Mesendoderm (in vitro differentiated cells): ENCODE data around the gene HPS3.

Experiments used
- DNase-seq: peaks from one replicate; pipeline ENCODE4 v3.0.0; 2013
- H2AK5ac ChIP-seq: 2 replicates; pipeline ENCODE4 v1.6.1; 2013; ENCODE audit warnings: low read length, inconsistent platforms
- H2BK120ac ChIP-seq: 2 replicates; pipeline ENCODE4 v1.6.1; 2013; ENCODE audit warnings: low read depth, mild to moderate bottlenecking, low read length, moderate library complexity, mixed read lengths
- H2BK15ac ChIP-seq: replicated peaks from 2 replicates; pipeline ENCODE4 v1.6.1; 2013; ENCODE audit warnings: low read depth, mild to moderate bottlenecking, moderate library complexity
- H2BK5ac ChIP-seq: 2 replicates; pipeline ENCODE4 v1.6.1; 2013; ENCODE audit warnings: low read length, inconsistent platforms
- H3K18ac ChIP-seq: 2 replicates; pipeline ENCODE4 v1.6.1; 2013; ENCODE audit warnings: mild to moderate bottlenecking, low read length, mixed read lengths
- H3K23ac ChIP-seq: one replicate; pipeline ENCODE4 v1.6.1; 2013; ENCODE audit warnings: low read length
- H3K27ac ChIP-seq: 2 replicates; pipeline ENCODE4 v1.5.1; 2013; ENCODE audit warnings: low read depth, mild to moderate bottlenecking, inconsistent platforms, low read length, moderate library complexity
- H3K27me3 ChIP-seq: 2 replicates; pipeline ENCODE4 v1.6.1; 2013; ENCODE audit warnings: low read length, control low read depth, mild to moderate bottlenecking, inconsistent platforms; ENCODE audit not compliant: insufficient read depth, poor library complexity
- H3K36me3 ChIP-seq: 2 replicates; pipeline ENCODE4 v1.6.1; 2013; ENCODE audit warnings: low read length, inconsistent platforms; ENCODE audit not compliant: control insufficient read depth, insufficient read depth
- H3K4ac ChIP-seq: one replicate; pipeline ENCODE4 v1.6.1; 2013; ENCODE audit warnings: low read depth, mild to moderate bottlenecking, low read length, moderate library complexity
- H3K4me1 ChIP-seq: 2 replicates; pipeline ENCODE4 v1.6.1; 2013; ENCODE audit warnings: low read depth, low read length, inconsistent platforms; ENCODE audit not compliant: control insufficient read depth
- H3K4me2 ChIP-seq: 2 replicates; pipeline ENCODE4 v1.6.1; 2013; ENCODE audit warnings: low read length
- H3K4me3 ChIP-seq: 2 replicates; pipeline ENCODE4 v1.5.1; 2013; ENCODE audit warnings: mild to moderate bottlenecking, low read length
- H3K56ac ChIP-seq: one replicate; pipeline ENCODE4 v1.6.1; 2013; ENCODE audit warnings: low read length
- H3K79me1 ChIP-seq: 2 replicates; pipeline ENCODE4 v1.6.1; 2013; ENCODE audit warnings: low read length, inconsistent platforms
- H3K79me2 ChIP-seq: 2 replicates; pipeline ENCODE4 v1.6.1; 2013; ENCODE audit warnings: mild to moderate bottlenecking, low read length; ENCODE audit not compliant: control insufficient read depth, insufficient read depth
- H3K9ac ChIP-seq: 2 replicates; pipeline ENCODE4 v1.6.1; 2013; ENCODE audit warnings: low read length, inconsistent platforms
- H4K5ac ChIP-seq: one replicate; pipeline ENCODE4 v1.6.1; 2013; ENCODE audit warnings: low read length
- H4K8ac ChIP-seq: one replicate; pipeline ENCODE4 v1.6.1; 2013; ENCODE audit warnings: low read depth, mild to moderate bottlenecking, control low read depth, low read length, moderate library complexity
- whole genome bisulfite sequencing: extraction: QIAGEN DNeasy Blood & Tissue Kit; methylation state at CpG from one replicate; pipeline ENCODE4 v1.1.7; 2013; ENCODE audit warnings: low lambda C conversion rate, missing lambda C conversion rate; ENCODE audit not compliant: insufficient coverage; ENCODE audit errors: extremely low coverage; 5-methylcytosine and 5-hydroxymethylcytosine counted together

Gene HPS3

DNA sequence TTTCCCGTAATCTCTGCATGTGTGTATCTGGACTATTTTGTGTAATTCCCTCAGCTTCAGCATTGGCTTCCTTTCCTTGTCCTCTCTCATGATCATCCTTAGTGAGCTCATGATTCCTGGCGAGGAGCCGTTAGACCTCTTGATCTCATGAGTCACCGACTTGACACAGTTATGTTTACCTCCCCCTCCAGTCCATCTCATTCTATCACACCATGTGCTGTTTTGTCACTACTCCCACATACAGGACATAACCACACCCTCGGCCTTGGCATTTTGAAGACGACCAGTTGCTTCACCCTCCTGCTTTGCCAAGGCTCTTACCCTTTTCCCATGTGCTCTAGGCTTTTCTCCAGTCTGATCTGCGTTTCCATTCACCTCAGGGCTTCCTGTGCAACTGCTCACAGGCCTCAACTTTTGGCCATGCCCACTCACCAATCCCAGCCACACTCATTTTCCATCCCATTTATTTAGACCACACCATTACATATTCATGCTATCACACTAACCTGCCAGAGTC is 50.7 kb downstream of the HPS3 start:
- no peak for DNase-seq
- H3K4ac ChIP-seq, result no peak overlapping the region
- no peak overlapping the region for H3K9ac ChIP-seq
- no peaks in the 10 kb centered on the region for H3K36me3 ChIP-seq
- H3K27ac ChIP-seq, result no peak overlapping the region
- no peak overlapping the region for H2BK120ac ChIP-seq
- no peaks in the 10 kb centered on the region for H3K79me1 ChIP-seq
- H2BK5ac ChIP-seq, result no peak overlapping the region
- H3K18ac ChIP-seq, result no peak overlapping the region
- H3K56ac ChIP-seq, result no peak overlapping the region
- WGBS, result no CpG with 5 or more reads among the region's 7 CpGs
- no peak overlapping the region for H2AK5ac ChIP-seq
- H3K4me3 ChIP-seq, result no peak overlapping the region
- no peak overlapping the region for H2BK15ac ChIP-seq
- no peaks in the 10 kb centered on the region for H3K79me2 ChIP-seq
- H3K27me3 ChIP-seq, result no peaks in the 10 kb centered on the region
- H3K4me1 ChIP-seq, result no peaks in the 10 kb centered on the region
- no peak overlapping the region for H3K4me2 ChIP-seq
- H3K23ac ChIP-seq, result no peak overlapping the region
- H4K8ac ChIP-seq, result no peak overlapping the region
- H4K5ac ChIP-seq, result no peak overlapping the region

DNA sequence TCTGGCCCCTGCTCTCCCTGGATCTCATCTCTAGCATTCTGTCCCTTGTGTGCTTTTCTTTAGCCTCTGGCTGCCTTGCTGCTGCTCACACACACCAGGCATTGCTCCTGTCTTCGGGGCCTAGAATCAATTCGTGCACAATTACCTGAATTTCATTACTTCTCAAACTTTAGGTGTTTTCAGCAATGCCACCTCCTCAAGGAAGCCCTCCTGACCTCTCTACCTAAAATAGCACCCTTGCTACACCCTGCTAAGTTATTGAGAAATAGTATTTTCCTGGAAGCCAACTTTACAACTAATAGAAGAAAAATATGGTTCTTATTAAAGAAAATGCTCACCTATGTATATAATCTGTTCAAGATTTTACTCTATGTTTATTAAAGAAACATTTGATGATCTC is 51.7 kb downstream of the HPS3 start:
- H2BK15ac ChIP-seq, result no peak overlapping the region
- H3K4me3 ChIP-seq, result no peak overlapping the region
- peaks cover 1% of the 10 kb centered on the region for H3K4me1 ChIP-seq
- H3K79me2 ChIP-seq, result no peaks in the 10 kb centered on the region
- no peak overlapping the region for H3K56ac ChIP-seq
- WGBS, result no CpG with 5 or more reads among the region's 2 CpGs
- no peak overlapping the region for H3K18ac ChIP-seq
- no peak overlapping the region for H3K23ac ChIP-seq
- no peak overlapping the region for H2BK120ac ChIP-seq
- no peaks in the 10 kb centered on the region for H3K79me1 ChIP-seq
- H4K8ac ChIP-seq, result no peak overlapping the region
- no peak for DNase-seq
- H3K27me3 ChIP-seq, result no peaks in the 10 kb centered on the region
- H3K36me3 ChIP-seq, result no peaks in the 10 kb centered on the region
- H2BK5ac ChIP-seq, result no peak overlapping the region
- H3K27ac ChIP-seq, result no peak overlapping the region
- H4K5ac ChIP-seq, result no peak overlapping the region
- H3K9ac ChIP-seq, result no peak overlapping the region
- H3K4ac ChIP-seq, result no peak overlapping the region
- no peak overlapping the region for H2AK5ac ChIP-seq
- no peak overlapping the region for H3K4me2 ChIP-seq

DNA sequence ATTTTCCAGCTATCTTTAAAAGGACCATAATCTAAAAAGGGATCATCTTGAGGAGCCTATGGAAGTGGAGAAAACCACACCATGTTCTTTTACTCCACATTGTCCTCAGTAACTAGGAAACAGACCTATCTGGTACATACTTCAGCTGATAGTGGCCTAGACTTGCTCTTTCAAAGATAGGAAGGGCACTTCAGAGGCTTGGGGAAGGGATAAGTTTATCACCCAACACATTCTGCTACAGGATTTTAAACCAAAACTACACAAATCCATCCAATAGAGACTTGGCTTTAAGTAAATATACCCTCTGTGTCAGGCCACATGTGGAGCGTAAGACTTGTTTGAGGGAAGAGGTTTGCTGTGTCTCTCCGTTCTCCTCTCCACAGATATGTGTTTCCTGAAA is 56.8 kb downstream of the HPS3 start:
- H3K36me3 ChIP-seq, result no peaks in the 10 kb centered on the region
- H2BK5ac ChIP-seq, result no peak overlapping the region
- peaks cover 1% of the 10 kb centered on the region for H3K4me1 ChIP-seq
- no CpG with 5 or more reads among the region's 2 CpGs for WGBS
- H2BK15ac ChIP-seq, result no peak overlapping the region
- H3K27ac ChIP-seq, result no peak overlapping the region
- H3K4me2 ChIP-seq, result no peak overlapping the region
- H3K4me3 ChIP-seq, result no peak overlapping the region
- H4K5ac ChIP-seq, result no peak overlapping the region
- H2AK5ac ChIP-seq, result no peak overlapping the region
- H2BK120ac ChIP-seq, result no peak overlapping the region
- H3K9ac ChIP-seq, result no peak overlapping the region
- H3K27me3 ChIP-seq, result peaks cover 2% of the 10 kb centered on the region
- DNase-seq, result peak; percentile 67
- H3K56ac ChIP-seq, result no peak overlapping the region
- no peak overlapping the region for H4K8ac ChIP-seq
- no peak overlapping the region for H3K4ac ChIP-seq
- no peaks in the 10 kb centered on the region for H3K79me1 ChIP-seq
- no peak overlapping the region for H3K23ac ChIP-seq
- H3K18ac ChIP-seq, result peak overlapping the region; percentile 45
- no peaks in the 10 kb centered on the region for H3K79me2 ChIP-seq

- H3K27ac ChIP-seq, result no peak overlapping the region
- WGBS, result no CpG with 5 or more reads among the region's 3 CpGs
- H2BK5ac ChIP-seq, result no peak overlapping the region
- no peak overlapping the region for H4K8ac ChIP-seq
- H3K23ac ChIP-seq, result no peak overlapping the region
- H3K36me3 ChIP-seq, result no peaks in the 10 kb centered on the region
- H3K56ac ChIP-seq, result no peak overlapping the region
- DNase-seq, result no peak
- H3K9ac ChIP-seq, result no peak overlapping the region
- H2AK5ac ChIP-seq, result no peak overlapping the region
- peaks cover 1% of the 10 kb centered on the region for H3K4me1 ChIP-seq
- H2BK15ac ChIP-seq, result no peak overlapping the region
- H3K79me1 ChIP-seq, result no peaks in the 10 kb centered on the region
- no peak overlapping the region for H2BK120ac ChIP-seq
- H3K4me3 ChIP-seq, result no peak overlapping the region
- no peak overlapping the region for H3K4ac ChIP-seq
- H3K4me2 ChIP-seq, result no peak overlapping the region
- peak overlapping the region; percentile 45 for H3K18ac ChIP-seq
- no peak overlapping the region for H4K5ac ChIP-seq
- H3K27me3 ChIP-seq, result peaks cover 2% of the 10 kb centered on the region
- H3K79me2 ChIP-seq, result no peaks in the 10 kb centered on the region
Observed at GRCh38 chr3:149186721-149187120, 57.3 kb downstream of the HPS3 start.

DNA sequence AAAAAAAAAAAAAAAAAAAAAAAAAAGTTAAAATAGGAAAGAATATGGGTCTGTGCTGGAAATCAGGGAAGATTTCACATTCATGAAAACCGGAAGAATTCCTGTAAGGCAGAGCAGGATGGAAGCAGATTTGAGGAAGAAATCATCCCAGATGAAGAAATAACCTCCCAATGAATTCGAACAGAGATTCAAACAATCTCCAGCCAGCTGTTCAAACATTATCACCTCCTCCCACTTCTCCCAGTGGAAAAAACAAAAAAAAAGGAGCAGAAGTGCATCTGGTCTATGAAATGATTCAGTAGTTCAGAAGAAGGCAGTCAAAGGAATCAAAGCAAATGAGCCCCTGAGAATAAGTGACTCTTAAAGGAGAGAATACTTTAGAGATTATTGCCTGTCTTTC is 59.1 kb downstream of the HPS3 start:
- Histone ChIP-seq H3K36me3 (no peaks in the 10 kb centered on the region), H3K4me3 (no peak overlapping the region), H2BK15ac (no peak overlapping the region), H3K27me3 (peaks cover 2% of the 10 kb centered on the region), H3K18ac (no peak overlapping the region), H2AK5ac (no peak overlapping the region), H3K56ac (no peak overlapping the region), H2BK120ac (no peak overlapping the region), H3K79me2 (no peaks in the 10 kb centered on the region), H3K4me1 (peaks cover 1% of the 10 kb centered on the region), H3K23ac (no peak overlapping the region), H4K8ac (no peak overlapping the region), H4K5ac (no peak overlapping the region), H3K4me2 (no peak overlapping the region), H3K4ac (no peak overlapping the region), H3K27ac (no peak overlapping the region), H2BK5ac (no peak overlapping the region), H3K79me1 (no peaks in the 10 kb centered on the region), H3K9ac (no peak overlapping the region)
- DNase-seq, result no peak
- no CpG with 5 or more reads among the region's 2 CpGs for WGBS

- H2BK15ac ChIP-seq, result no peak overlapping the region
- DNase-seq, result no peak
- H3K4me1 ChIP-seq, result peaks cover 7% of the 10 kb centered on the region
- no peak overlapping the region for H2BK120ac ChIP-seq
- H3K23ac ChIP-seq, result no peak overlapping the region
- no peak overlapping the region for H3K18ac ChIP-seq
- H4K8ac ChIP-seq, result no peak overlapping the region
- no peak overlapping the region for H4K5ac ChIP-seq
- H3K4ac ChIP-seq, result no peak overlapping the region
- WGBS, result no CpG with 5 or more reads among the region's 1 CpG
- no peaks in the 10 kb centered on the region for H3K36me3 ChIP-seq
- no peak overlapping the region for H3K56ac ChIP-seq
- H2BK5ac ChIP-seq, result no peak overlapping the region
- H3K4me2 ChIP-seq, result no peak overlapping the region
- H3K9ac ChIP-seq, result no peak overlapping the region
- no peak overlapping the region for H2AK5ac ChIP-seq
- no peak overlapping the region for H3K27ac ChIP-seq
- no peaks in the 10 kb centered on the region for H3K79me1 ChIP-seq
- no peaks in the 10 kb centered on the region for H3K27me3 ChIP-seq
- no peaks in the 10 kb centered on the region for H3K79me2 ChIP-seq
- H3K4me3 ChIP-seq, result no peak overlapping the region
Observed at GRCh38 chr3:149195221-149195620, 65.8 kb downstream of the HPS3 start.
